ENCODE measurements around the gene RUBCN. TPM values are rescaled to one million over a fixed set of nuclear protein-coding genes. Genes with fewer than 3 reads are reported as not detected.
A peak's percentile ranks its signal among the peaks of the same experiment; 100 is the strongest.

Gene RUBCN
- total RNA-seq, 1 donor from 2014 or later: 217 TPM

GRCh38 chr3:197722734-197723133 is 14.0 kb downstream of the RUBCN start:
- ATAC-seq (ENCODE audit: low read depth): no peak
- Mint-ChIP-seq H3K36me3 (ENCODE audit: low read depth) (peaks cover 60% of the 10 kb centered on the region), H3K4me3 (no peak overlapping the region), H3K9me3 (peaks cover 3% of the 10 kb centered on the region), H3K27me3 (no peaks in the 10 kb centered on the region), H3K27ac (no peak overlapping the region), H3K4me1 (peaks cover 63% of the 10 kb centered on the region)
- TF ChIP-seq CTCF (IDR thresholded peaks at IDR 0.05): no peak
- intact Hi-C loops (cut with micrococcal nuclease): no loop called here
- ChIA-PET CTCF (no interaction called here), POLR2A (interaction anchor here (4.4 to 9.1 kb wide), 2 partner anchors 10 to 12 kb away, joined by 57 to 147 read pairs; partner anchors contain the start of gene RUBCN)
- DNase-seq: no peak

DNA sequence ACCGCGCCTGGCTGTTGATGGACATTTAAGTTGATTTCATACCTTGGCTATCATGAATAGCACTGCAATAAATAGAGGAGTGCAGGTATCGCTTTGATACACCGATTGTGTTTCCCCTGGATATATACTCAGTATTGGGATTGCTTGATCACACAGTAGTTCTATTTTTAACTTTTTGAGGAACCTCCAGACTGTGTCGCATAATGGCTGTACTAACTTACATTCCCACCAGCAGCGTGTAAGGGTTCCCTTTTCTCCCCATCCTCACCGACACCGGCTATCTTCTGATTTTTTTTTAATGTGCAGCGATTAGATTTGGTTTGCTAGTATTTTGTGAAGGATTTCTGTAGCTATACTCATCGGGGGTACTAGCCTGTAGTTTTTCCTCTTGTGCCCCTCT is 16.0 kb downstream of the RUBCN start:
- DNase-seq (no peak), ATAC-seq (ENCODE audit: low read depth) (no peak)
- CTCF ChIA-PET: no interaction called here
- Mint-ChIP-seq H3K4me3 (no peak overlapping the region), H3K27ac (no peak overlapping the region), H3K27me3 (no peaks in the 10 kb centered on the region), H3K4me1 (peaks cover 65% of the 10 kb centered on the region), H3K9me3 (peaks cover 3% of the 10 kb centered on the region), H3K36me3 (ENCODE audit: low read depth) (peaks cover 70% of the 10 kb centered on the region)
- POLR2A ChIA-PET: interaction anchor here (0.7 to 1.7 kb wide), 3 partner anchors 8 to 1116 kb away, joined by 3 to 10 read pairs (median 6); no protein-coding TSS in a partner anchor
- intact Hi-C loops (cut with micrococcal nuclease): no loop called here
- TF ChIP-seq CTCF (IDR thresholded peaks at IDR 0.05): no peak

GRCh38 chr3:197718891-197719290 is 17.8 kb downstream of the RUBCN start:
- POLR2A ChIA-PET: interaction anchor here (0.7 to 1.7 kb wide), 3 partner anchors 11 to 30 kb away, joined by 3 to 6 read pairs (median 4); no protein-coding TSS in a partner anchor
- H3K27ac Mint-ChIP-seq: no peak overlapping the region

GRCh38 chr3:197714251-197714650 is 22.5 kb downstream of the RUBCN start:
- intact Hi-C loops (cut with micrococcal nuclease): no loop called here
- Mint-ChIP-seq H3K4me1 (peaks cover 68% of the 10 kb centered on the region), H3K27ac (peak overlapping the region; percentile 53), H3K36me3 (ENCODE audit: low read depth) (peaks cover 56% of the 10 kb centered on the region), H3K4me3 (no peak overlapping the region), H3K9me3 (no peaks in the 10 kb centered on the region), H3K27me3 (no peaks in the 10 kb centered on the region)
- DNase-seq: no peak
- no peak for TF ChIP-seq CTCF (IDR thresholded peaks at IDR 0.05)
- CTCF ChIA-PET: interaction anchor here (1.0 to 1.3 kb wide), 3 partner anchors 22 to 35 kb away, joined by 3 to 5 read pairs (median 3); partner anchors contain the start of genes FYTTD1 and RUBCN
- POLR2A ChIA-PET: interaction anchor here (0.6 to 7.2 kb wide), 8 partner anchors 12 to 81 kb away, joined by 3 to 171 read pairs (median 8); partner anchors contain the start of gene RUBCN
- ATAC-seq (ENCODE audit: low read depth): no peak

More at GRCh38 chr3:197718891-197719290, 17.8 kb downstream of the RUBCN start:
- Mint-ChIP-seq H3K9me3 (peaks cover 3% of the 10 kb centered on the region), H3K4me1 (peaks cover 59% of the 10 kb centered on the region), H3K27me3 (no peaks in the 10 kb centered on the region), H3K4me3 (no peak overlapping the region), H3K36me3 (ENCODE audit: low read depth) (peaks cover 71% of the 10 kb centered on the region)
- TF ChIP-seq CTCF (IDR thresholded peaks at IDR 0.05): no peak
- CTCF ChIA-PET: no interaction called here
- DNase-seq (no peak), ATAC-seq (ENCODE audit: low read depth) (no peak)
- intact Hi-C loops (cut with micrococcal nuclease): no loop called here

DNA sequence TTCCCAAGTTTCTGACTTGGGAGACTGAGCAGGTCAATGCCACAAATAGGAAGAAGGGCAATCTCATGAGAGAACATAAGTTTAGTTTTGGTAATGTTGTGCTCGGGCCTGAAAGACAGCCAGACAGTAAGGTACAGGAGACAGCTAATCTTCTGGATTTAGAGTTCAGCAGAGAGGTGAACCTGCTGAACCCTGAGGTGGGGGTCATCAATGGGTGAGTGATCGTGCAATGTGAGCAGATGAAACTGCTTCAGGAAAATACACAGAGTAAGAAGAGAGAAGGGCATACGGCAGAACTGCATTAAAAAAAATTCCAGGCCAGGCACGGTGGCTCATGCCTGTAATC is 23.3 kb downstream of the RUBCN start:
- peak overlapping the region; percentile 95 for H3K27ac Mint-ChIP-seq
- ChIA-PET CTCF (interaction anchor here (1.0 kb wide), 1 partner anchor 33 kb away, joined by 3 read pairs; no protein-coding TSS in a partner anchor), POLR2A (interaction anchor here (1.1 to 7.2 kb wide), 9 partner anchors 13 to 353 kb away, joined by 3 to 171 read pairs (median 12); partner anchors contain the start of genes FYTTD1 and RUBCN)
- H3K9me3 Mint-ChIP-seq: no peaks in the 10 kb centered on the region
- H3K36me3 Mint-ChIP-seq (ENCODE audit: low read depth): peaks cover 57% of the 10 kb centered on the region
- H3K4me3 Mint-ChIP-seq: peak overlapping the region; percentile 79
- TF ChIP-seq CTCF (IDR thresholded peaks at IDR 0.05): no peak
- H3K4me1 Mint-ChIP-seq: peaks cover 74% of the 10 kb centered on the region
- H3K27me3 Mint-ChIP-seq: no peaks in the 10 kb centered on the region
- no peak for ATAC-seq (ENCODE audit: low read depth)
- DNase-seq: no peak
- intact Hi-C loops (cut with micrococcal nuclease): no loop called here

All from activated B cell treated with CpG ODN at 0.5 μM for 24 hours (primary cell).